ENCODE measurements around the gene ARSB. TPM values are rescaled to one million over a fixed set of nuclear protein-coding genes. Genes with fewer than 3 reads are reported as not detected.

The ARSB gene
- total RNA-seq, 2 experiments from 2014 or later: 9.2 TPM

- Histone ChIP-seq H3K9me2 (ENCODE audit: insufficient read depth, low read length) (no peaks in the 10 kb centered on the region), H3K4me3 (ENCODE audit: low read depth, low read length, poor library complexity, severe bottlenecking) (no peak overlapping the region), H3K79me2 (ENCODE audit: insufficient read depth, low read depth, low read length) (no peaks in the 10 kb centered on the region), H3K9me3 (ENCODE audit: low read length) (peaks cover 13% of the 10 kb centered on the region; the same call in 1 of the 2 replicates), H2AFZ (ENCODE audit: low read length) (no peak overlapping the region), H4K20me1 (ENCODE audit: insufficient read depth, low read length) (no peaks in the 10 kb centered on the region), H3K27ac (ENCODE audit: low read depth, low read length, poor library complexity, severe bottlenecking) (no peak overlapping the region), H3K4me2 (ENCODE audit: low read length) (no peak overlapping the region), H3K36me3 (ENCODE audit: insufficient read depth, low read length) (no peaks in the 10 kb centered on the region; the same call in 1 of the 2 replicates), H3K4me1 (ENCODE audit: insufficient read depth, low read length, poor library complexity, severe bottlenecking) (peaks cover 4% of the 10 kb centered on the region)
- no peak for DNase-seq (ENCODE audit: low spot score)
- ChIA-PET POLR2A (interaction anchor here (0.8 kb wide), 1 partner anchor 12 kb away, joined by 4 read pairs; no protein-coding TSS in a partner anchor), CTCF (ENCODE audit: unreplicated experiment) (no interaction called here)
- TF ChIP-seq EZH2phosphoT487 (IDR thresholded peaks at IDR 0.05; ENCODE audit: borderline replicate concordance, low read depth, low read length) (no peak), CTCF (conservative IDR thresholded peaks at IDR 0.05; ENCODE audit: low read length) (no peak)
- intact Hi-C loops (cut with micrococcal nuclease; ENCODE audit: unreplicated experiment): no loop called here
- BruUV-seq (replicated peaks): no TSS peak
These were observed 183.7 kb downstream of the ARSB start for GRCh38 chr5:78801413-78801812.

- Histone ChIP-seq H3K9me2 (ENCODE audit: insufficient read depth, low read length) (no peaks in the 10 kb centered on the region), H3K36me3 (ENCODE audit: insufficient read depth, low read length) (no peaks in the 10 kb centered on the region; the same call in 1 of the 2 replicates), H3K9me3 (ENCODE audit: low read length) (peaks cover 13% of the 10 kb centered on the region; the same call in 1 of the 2 replicates), H3K79me2 (ENCODE audit: insufficient read depth, low read depth, low read length) (no peaks in the 10 kb centered on the region), H2AFZ (ENCODE audit: low read length) (no peak overlapping the region), H4K20me1 (ENCODE audit: insufficient read depth, low read length) (no peaks in the 10 kb centered on the region), H3K4me1 (ENCODE audit: insufficient read depth, low read length, poor library complexity, severe bottlenecking) (peaks cover 20% of the 10 kb centered on the region), H3K27ac (ENCODE audit: low read depth, low read length, poor library complexity, severe bottlenecking) (no peak overlapping the region), H3K4me3 (ENCODE audit: low read depth, low read length, poor library complexity, severe bottlenecking) (no peak overlapping the region), H3K4me2 (ENCODE audit: low read length) (no peak overlapping the region)
- no peak for TF ChIP-seq CTCF (conservative IDR thresholded peaks at IDR 0.05; ENCODE audit: low read length)
- no peak for TF ChIP-seq EZH2phosphoT487 (IDR thresholded peaks at IDR 0.05; ENCODE audit: borderline replicate concordance, low read depth, low read length)
- ChIA-PET POLR2A (interaction anchor here (0.6 to 1.0 kb wide), 4 partner anchors 11 to 80 kb away, joined by 3 to 11 read pairs (median 3); no protein-coding TSS in a partner anchor), CTCF (ENCODE audit: unreplicated experiment) (no interaction called here)
- no peak for DNase-seq (ENCODE audit: low spot score)
- BruUV-seq (replicated peaks): no TSS peak
- intact Hi-C loops (cut with micrococcal nuclease; ENCODE audit: unreplicated experiment): no loop called here
These were observed 185.7 kb downstream of the ARSB start for GRCh38 chr5:78799266-78800017.

- intact Hi-C loops (cut with micrococcal nuclease; ENCODE audit: unreplicated experiment): no loop called here
- Histone ChIP-seq H3K4me2 (ENCODE audit: low read length) (no peak overlapping the region), H3K9me3 (ENCODE audit: low read length) (peaks cover 13% of the 10 kb centered on the region; the same call in 1 of the 2 replicates), H2AFZ (ENCODE audit: low read length) (no peak overlapping the region), H3K79me2 (ENCODE audit: insufficient read depth, low read depth, low read length) (no peaks in the 10 kb centered on the region), H3K27ac (ENCODE audit: low read depth, low read length, poor library complexity, severe bottlenecking) (no peak overlapping the region), H3K9me2 (ENCODE audit: insufficient read depth, low read length) (no peaks in the 10 kb centered on the region), H3K36me3 (ENCODE audit: insufficient read depth, low read length) (no peaks in the 10 kb centered on the region; the same call in 1 of the 2 replicates), H4K20me1 (ENCODE audit: insufficient read depth, low read length) (no peaks in the 10 kb centered on the region), H3K4me1 (ENCODE audit: insufficient read depth, low read length, poor library complexity, severe bottlenecking) (peaks cover 28% of the 10 kb centered on the region), H3K4me3 (ENCODE audit: low read depth, low read length, poor library complexity, severe bottlenecking) (no peak overlapping the region)
- ChIA-PET POLR2A (interaction anchor here (0.6 to 1.0 kb wide), 3 partner anchors 10 to 79 kb away, joined by 3 to 11 read pairs (median 3); no protein-coding TSS in a partner anchor), CTCF (ENCODE audit: unreplicated experiment) (no interaction called here)
- DNase-seq (ENCODE audit: low spot score): no peak
- no TSS peak for BruUV-seq (replicated peaks)
- no peak for TF ChIP-seq CTCF (conservative IDR thresholded peaks at IDR 0.05; ENCODE audit: low read length)
- no peak for TF ChIP-seq EZH2phosphoT487 (IDR thresholded peaks at IDR 0.05; ENCODE audit: borderline replicate concordance, low read depth, low read length)
These were observed 186.5 kb downstream of the ARSB start for GRCh38 chr5:78798673-78799029.

Data from OCI-LY7 (cell line).